ENCODE data around the gene GOLGA6L10.

DNA sequence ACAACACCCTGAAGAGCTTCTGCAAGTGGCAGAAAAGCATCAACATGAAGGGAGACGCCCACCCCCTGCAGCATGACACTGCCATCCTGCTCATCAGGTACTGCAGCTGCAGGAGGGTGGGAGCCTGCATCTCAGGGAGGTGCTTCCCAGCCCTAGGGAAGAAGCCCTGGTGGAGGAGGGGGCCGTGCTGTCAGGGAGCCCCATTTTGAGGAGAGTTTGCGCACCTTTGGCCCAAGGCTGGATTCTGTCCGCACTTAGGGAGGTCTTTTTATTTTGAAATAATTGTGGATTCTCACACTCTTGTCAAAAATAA lies 44.5 kb downstream of the GOLGA6L10 start:
- no peak for TF ChIP-seq GATA2 (IDR thresholded peaks at IDR 0.05; ENCODE audit: low read depth, low read length)
- TF ChIP-seq GATA3 (IDR thresholded peaks at IDR 0.05; ENCODE audit: low read depth, low read length), result no peak

Data from SH-SY5Y (cell line).